Activated CD8-positive, alpha-beta memory T cell treated with anti-CD3 and anti-CD28 coated beads, Interleukin-2, amount 50 U/mL, for 1 hour (primary cell): Measurements from ENCODE around the gene VANGL2.

Experiments
- DNase-seq: peaks from one replicate; pipeline ENCODE4 v3.0.0-alpha.2; 2020; ENCODE audit errors: extremely low read depth

VANGL2 gene

GRCh38 chr1:160427625-160428024 is 27.3 kb downstream of the VANGL2 start:
- DNase-seq = no peak

DNA sequence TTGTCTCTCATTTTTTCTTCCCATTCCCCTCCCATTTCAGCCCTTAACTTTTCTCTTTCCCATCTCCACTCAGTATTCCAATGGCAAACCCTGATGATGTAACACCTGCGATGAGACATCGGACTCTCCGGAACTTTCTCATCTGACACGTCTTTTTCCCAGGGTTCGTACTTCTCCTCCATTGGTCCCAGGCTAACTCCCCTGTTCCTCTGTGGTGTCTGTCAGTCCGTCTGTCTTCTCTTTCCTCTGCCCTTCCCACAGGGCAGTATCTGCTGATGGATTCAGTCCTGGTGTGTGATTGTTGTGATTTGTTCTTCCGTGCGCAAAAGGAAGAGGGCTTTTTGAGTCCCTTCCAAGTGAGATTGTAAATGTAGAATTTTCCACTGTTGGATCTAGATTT is 27.7 kb downstream of the VANGL2 start:
- DNase-seq = no peak

- no peak for DNase-seq
Measured at GRCh38 chr1:160428655-160429054, 28.3 kb downstream of the VANGL2 start.

DNA sequence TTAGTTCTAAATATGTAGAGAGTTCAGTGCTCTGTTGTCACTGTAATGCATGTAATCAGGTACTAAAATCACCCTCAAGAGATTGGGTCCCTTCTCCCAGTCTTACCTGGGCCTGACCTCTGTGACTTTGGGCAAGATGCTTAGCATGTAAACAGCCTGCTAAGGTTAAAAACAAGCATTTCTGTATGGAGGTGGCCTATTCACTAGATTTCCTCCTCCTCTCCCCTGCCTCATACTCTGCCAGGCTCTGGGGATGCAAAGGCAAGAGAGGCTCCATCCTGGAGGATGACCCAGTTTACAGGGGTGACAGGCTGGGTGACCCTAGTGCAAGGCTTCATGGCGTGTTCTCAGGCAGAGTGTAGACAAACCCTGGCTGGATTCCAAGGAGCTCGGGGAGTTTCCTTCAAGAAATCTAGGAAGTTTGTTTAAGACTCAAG is 28.8 kb downstream of the VANGL2 start:
- DNase-seq = no peak

GRCh38 chr1:160429702-160430535 is 29.6 kb downstream of the VANGL2 start:
- DNase-seq = no peak

GRCh38 chr1:160431006-160431405 is 30.6 kb downstream of the VANGL2 start:
- DNase-seq = no peak

GRCh38 chr1:160431571-160431970 is 31.2 kb downstream of the VANGL2 start:
- DNase-seq = no peak

- DNase-seq = no peak
Measured at GRCh38 chr1:160432371-160432786, 32.0 kb downstream of the VANGL2 start.

DNA sequence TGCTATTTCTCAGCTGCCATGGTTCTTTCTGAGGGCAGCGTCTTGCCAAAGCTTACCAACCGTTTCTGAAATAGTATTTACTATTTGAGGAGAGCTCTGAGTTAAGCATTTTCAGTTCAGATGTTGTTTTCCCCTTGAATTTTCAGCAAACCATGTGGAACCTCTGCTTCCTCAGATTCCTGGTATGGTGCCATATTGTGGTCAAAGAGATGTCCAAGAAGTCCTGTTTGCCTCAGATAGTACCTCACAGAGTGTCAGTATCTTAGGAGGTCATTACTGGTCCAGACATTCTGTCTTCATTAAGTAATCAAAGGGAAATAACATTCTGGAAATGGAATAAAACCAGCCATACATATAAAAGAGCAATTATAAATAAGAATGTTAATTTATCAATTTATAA is 36.6 kb downstream of the VANGL2 start:
- no peak for DNase-seq

DNA sequence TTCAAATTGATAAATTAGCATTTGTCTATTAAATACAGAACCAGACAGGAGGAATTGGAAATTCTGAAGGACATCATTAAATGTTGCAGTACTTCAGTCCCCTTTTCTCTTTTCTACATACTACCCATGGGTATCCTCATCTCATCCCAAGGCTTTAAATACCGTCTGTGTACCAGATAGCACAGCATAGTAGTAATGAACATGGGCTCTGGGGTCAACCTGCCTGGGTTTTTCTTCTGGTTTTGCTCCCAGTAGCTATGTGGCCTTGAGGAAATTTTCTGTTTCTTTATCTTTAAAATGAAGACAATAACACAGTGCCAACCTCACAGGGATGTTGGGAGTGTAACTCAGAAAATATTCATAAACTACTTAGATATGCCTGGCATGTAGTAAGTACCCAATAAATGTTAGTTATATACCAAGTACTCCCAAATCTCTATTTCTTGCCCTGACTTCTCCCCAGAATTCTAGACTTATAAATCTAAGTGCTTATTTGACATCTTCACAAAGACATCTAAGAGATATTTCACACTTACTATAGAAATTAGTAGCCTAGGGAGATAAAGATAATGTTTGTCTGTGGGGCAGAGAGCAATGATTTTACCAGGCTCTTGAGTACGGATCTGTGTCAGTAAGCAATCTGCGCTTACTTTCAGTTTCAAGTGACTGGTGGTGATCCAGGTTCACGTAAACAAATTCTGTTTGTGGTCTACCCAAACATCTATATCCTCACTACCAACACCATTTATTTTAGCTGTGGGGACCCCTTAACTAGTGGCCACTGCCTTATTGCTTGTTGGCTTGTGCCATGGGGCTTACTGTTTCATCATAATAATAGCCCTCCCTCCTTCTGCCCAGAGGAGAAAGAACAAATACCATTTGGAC is 37.3 kb downstream of the VANGL2 start:
- DNase-seq = no peak

DNA sequence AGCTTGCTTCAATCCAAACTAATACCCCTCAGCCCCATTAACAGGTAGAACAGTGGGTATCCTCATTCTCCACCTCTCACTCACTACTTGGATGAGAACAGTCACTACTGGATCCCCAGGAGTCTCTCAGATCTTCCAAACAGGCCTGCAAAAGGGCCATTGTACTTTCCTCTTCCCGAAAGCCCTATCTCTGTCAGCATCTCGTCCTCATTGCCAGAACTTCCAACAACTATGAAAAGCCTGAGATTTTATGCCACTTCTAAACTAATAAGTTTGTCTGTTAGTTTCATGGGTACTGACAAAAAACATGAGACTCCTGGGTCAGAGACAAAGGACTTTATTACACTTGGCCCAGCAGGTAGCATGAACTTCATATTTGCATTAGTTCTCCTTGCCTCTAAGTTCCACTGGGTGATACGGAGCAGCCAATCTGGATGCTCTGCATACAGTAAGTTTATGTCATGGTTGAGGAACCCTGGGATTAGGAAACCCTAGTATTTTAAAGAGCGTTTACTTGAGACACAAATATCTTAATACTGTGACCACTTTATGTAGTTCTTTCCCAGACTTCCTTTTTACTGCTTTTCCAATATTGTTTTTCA is 38.1 kb downstream of the VANGL2 start:
- no peak for DNase-seq

- DNase-seq = no peak
Measured at GRCh38 chr1:160438935-160439334, 38.6 kb downstream of the VANGL2 start.

GRCh38 chr1:160439718-160440117 is 39.4 kb downstream of the VANGL2 start:
- no peak for DNase-seq

- DNase-seq = no peak
Measured at GRCh38 chr1:160446945-160447600, 46.7 kb downstream of the VANGL2 start.

DNA sequence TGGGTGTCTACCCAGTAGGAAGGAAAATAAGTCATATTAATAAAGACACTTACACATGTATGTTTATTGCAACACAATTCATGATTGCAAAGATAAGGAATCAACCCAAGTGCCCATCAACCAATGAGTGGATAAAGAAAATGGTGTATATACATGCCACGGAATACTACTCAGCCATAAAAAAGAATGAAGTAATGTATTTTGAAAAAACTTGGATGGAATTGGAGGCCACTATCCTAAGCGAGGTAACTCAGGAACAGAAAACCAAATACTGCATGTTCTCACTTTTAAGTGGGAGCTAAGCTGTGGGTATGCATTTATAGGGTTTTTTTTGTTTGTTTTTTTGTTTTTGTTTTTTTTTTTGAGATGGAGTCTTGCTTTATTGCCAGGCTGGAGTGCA is 49.1 kb downstream of the VANGL2 start:
- DNase-seq = no peak

DNA sequence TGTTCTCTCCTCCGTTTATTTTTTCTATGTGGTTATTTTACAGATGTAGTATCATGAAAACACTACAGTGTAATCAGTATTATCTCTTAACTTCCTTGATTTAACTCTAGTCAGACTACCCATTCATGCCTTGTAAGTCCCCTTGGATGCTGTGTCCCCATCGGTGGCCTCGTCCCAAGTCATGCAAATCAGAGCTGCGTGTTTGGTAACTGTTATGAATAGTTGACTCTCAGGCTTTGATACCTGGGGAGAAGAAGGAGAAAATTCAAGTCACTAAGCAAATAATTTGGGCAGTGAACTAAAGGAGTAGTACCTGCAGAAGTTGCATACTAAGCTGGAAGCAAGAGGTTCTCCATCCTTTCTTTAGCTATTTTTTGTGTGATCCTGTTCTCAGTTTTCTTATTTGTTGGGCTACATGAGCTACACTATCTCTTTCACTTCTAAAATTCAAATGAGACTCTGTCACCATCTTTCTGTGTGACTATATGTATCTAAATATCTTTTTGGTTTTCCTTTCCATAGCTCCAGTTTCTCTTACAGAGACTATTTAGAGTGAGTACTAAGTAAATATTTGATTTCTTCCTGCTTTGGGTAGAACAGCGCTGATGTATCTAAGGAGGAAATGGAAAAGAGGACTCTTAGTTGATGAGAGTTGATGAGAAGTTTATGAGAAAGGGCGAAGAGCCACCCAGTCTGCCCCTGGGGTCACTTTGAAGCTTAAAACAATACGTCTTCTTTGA is 50.9 kb downstream of the VANGL2 start:
- no peak for DNase-seq

DNA sequence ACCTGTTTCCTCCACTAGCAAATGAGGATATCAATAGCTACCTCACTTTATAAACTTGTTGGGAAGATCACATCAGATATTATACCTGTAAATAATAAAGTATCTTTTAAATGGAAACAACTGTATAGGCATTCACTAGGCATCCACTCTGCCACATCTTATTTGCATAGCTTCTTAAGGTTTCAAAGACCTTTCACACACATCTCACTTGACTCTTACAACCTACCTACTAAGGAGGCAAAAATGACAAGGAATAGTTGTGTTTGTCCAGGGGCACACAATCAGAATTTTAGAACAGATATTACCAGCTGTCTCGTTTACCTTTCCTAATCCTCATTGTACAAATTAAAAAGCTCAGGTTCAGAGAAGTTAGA is 51.5 kb downstream of the VANGL2 start:
- no peak for DNase-seq

DNA sequence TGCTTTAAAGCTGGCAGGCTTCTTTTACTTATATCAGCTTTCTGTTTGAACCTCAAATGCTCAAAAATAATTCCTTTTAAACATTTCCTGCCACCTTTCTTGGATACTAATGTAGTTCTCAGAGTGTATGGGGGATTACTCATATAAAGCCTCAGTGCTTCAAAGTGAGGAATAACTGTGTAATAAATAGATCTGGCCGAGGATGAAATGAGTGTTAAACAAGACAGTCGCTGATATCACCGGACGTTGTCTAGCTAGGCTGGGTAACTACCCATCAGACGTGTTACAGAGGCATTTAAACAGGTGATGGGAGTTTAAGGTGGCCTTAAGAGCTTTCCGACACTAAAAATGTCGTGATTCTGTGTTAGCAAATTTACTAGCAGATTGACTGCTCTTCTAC is 53.1 kb downstream of the VANGL2 start:
- DNase-seq = no peak

DNA sequence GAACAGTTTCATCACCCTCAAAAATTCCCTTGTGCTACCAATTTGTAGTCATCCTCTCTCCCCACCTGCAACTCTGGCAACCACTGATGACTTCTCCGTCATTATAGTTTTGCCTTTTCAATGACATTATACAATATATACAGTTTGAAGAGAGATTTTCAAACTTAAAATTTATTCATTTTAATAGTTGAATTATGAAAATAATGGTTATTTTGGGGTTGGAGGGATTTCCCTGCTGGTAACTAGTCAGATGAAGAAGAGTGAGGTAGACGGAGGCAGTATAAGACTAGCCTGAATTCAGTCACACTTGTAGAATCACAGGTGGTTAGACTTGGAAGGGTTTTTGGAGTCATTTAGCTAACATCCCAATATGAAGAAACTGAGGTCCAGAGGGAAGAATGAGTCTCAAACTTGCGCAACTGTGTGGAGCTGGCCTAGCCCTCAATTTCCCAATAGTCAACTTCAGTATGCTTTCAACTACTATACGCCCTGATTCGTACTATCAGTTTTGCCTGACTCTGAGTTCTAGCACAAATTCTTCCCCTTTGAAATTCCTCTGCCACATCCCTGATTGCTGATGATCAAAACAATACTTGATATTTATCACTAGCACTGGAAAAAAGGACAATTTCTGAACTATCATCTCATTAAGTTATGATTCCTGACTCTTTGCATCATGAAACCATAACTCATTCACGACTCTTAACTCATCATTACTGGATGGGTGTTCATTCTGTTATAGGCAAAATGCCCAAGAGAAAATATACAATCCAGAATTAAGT is 54.2 kb downstream of the VANGL2 start:
- DNase-seq = no peak

GRCh38 chr1:160455153-160455517 is 54.8 kb downstream of the VANGL2 start:
- DNase-seq = no peak

- no peak for DNase-seq
Measured at GRCh38 chr1:160459056-160459455, 58.7 kb downstream of the VANGL2 start.
